GM23248 (cell line): ENCODE data around the gene SBNO2.

Experiments used
- EZH2 ChIP-seq: fragments of 200-600 bp; sonication (generic); IDR thresholded peaks from 2 replicates; pipeline ENCODE4 v1.6.1; 2018; ENCODE audit warnings: antibody characterized with exemption, mild to moderate bottlenecking; ENCODE audit not compliant: insufficient read depth, poor library complexity, severe bottlenecking
- EZH2phosphoT487 ChIP-seq: fragments of 200-600 bp; sonication (generic); IDR thresholded peaks from 2 replicates; pipeline ENCODE4 v1.6.1; 2018; ENCODE audit warnings: antibody characterized with exemption, moderate library complexity, mild to moderate bottlenecking, low read depth; ENCODE audit not compliant: insufficient read depth

DNA sequence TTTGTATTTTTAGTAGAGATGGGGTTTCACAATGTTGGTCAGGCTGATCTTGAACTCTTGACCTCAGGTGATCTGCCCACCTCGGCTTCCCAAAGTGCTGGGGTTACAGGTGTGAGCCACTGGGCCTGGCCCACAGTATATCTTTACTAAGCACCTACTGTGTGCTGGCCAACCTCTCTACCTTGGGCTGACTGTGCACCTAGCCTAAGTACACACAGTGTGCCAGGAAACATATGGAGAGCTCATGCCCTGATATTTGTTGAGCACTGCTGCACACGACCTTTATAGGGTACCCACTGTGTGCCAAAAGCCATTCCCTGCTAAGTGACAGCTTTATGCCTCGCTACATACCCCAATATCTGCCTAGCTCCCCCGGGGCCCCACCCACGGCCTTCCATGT lies 113.4 kb downstream of the SBNO2 start:
- no peak for TF ChIP-seq EZH2
- no peak for TF ChIP-seq EZH2phosphoT487
